ENCODE results near the gene KDM4D. TPM values are rescaled to one million over a fixed set of nuclear protein-coding genes. Genes with fewer than 3 reads are reported as not detected.

KDM4D gene
- polyA plus RNA-seq (0.48 to 1.2 TPM (median 1.1 TPM) in 3 replicates), polyA minus RNA-seq (0.73 to 1.6 TPM (median 1.1 TPM) in 3 replicates)
- polyA plus RNA-seq (2011; ENCODE audit: low read depth): 0.17 TPM
- 0.90 and 1.0 TPM in 2 replicates for polyA plus RNA-seq (2011; cell fraction: cytosol; rRNA removed)
- polyA plus RNA-seq (2011; cell fraction: nucleus; rRNA removed): 1.5 and 1.8 TPM in 2 replicates
- polyA plus RNA-seq (2012; ENCODE audit: low replicate concordance): 0.69 and 0.77 TPM in 2 replicates
- polyA minus RNA-seq (2011; cell fraction: cytosol; rRNA and poly(A)+ RNA removed): 3.3 TPM
- polyA minus RNA-seq (2011; cell fraction: nucleus; rRNA and poly(A)+ RNA removed): 1.4 and 1.9 TPM in 2 replicates

- FAIRE-seq: peak; percentile 76
These were observed at the start of gene KDM4D, which contains the start of gene CWC15 for GRCh38 chr11:94973099-94973968. KDM4D (plus strand) TSS chr11:94973709; CDS start chr11:94997373, 23,664 bp downstream. CWC15 (minus strand) TSS chr11:94973556; CDS start chr11:94972185, 1,371 bp downstream.

GRCh38 chr11:94924171-94924572 lies 49.3 kb upstream of the KDM4D start:
- DNase-seq (ENCODE audit: low read depth, low spot score) (no peak), FAIRE-seq (no peak)
- no peak overlapping the region for H3K4me3 ChIP-seq (ENCODE audit: control insufficient read depth in 2 of 3, extremely low read depth in 1 of 3, insufficient read depth in 2 of 3, low read depth in 1 of 3, low read length in 3 of 3)
- H3K9ac ChIP-seq (ENCODE audit: control insufficient read depth, extremely low read depth, insufficient read depth, low read length): no peak overlapping the region
- no peaks in the 10 kb centered on the region for H3K9me1 ChIP-seq (ENCODE audit: control insufficient read depth, extremely low read depth, insufficient read depth, low read length)
- no peaks in the 10 kb centered on the region for H3K9me3 ChIP-seq (ENCODE audit: control insufficient read depth, low read depth, low read length)
- H3K27ac ChIP-seq (ENCODE audit: control insufficient read depth, insufficient read depth, low read length): no peak overlapping the region
- H3K36me3 ChIP-seq (ENCODE audit: control insufficient read depth in 2 of 2, extremely low read depth in 1 of 2, insufficient read depth in 2 of 2, low read length in 2 of 2): no peaks in the 10 kb centered on the region
- H3K4me2 ChIP-seq (ENCODE audit: control insufficient read depth, extremely low read depth, insufficient read depth, low read depth, low read length): no peak overlapping the region
- H3K4me1 ChIP-seq (ENCODE audit: control insufficient read depth, extremely low read depth, insufficient read depth, low read length): no peaks in the 10 kb centered on the region
- dilution Hi-C loops (cut with MboI; ENCODE audit: extremely low pct_ligation_motif_present, low sequenced_read_pairs): no loop called here
- no peaks in the 10 kb centered on the region for H4K20me1 ChIP-seq (ENCODE audit: control insufficient read depth, extremely low read depth, insufficient read depth, low read length)
- no peak for TF ChIP-seq CTCF (optimal IDR thresholded peaks at IDR 0.05 in 1 of 3, IDR thresholded peaks at IDR 0.05 in 1 of 3, conservative IDR thresholded peaks at IDR 0.05 in 1 of 3; ENCODE audit: extremely low read depth in 1 of 3, insufficient read depth in 2 of 3, low read length in 3 of 3)
- no peak for TF ChIP-seq EZH2 (IDR thresholded peaks at IDR 0.05; ENCODE audit: low read length)
- no peak overlapping the region for H2AFZ ChIP-seq (ENCODE audit: control insufficient read depth, low read length)
- H3K27me3 ChIP-seq (ENCODE audit: control insufficient read depth, extremely low read depth, insufficient read depth, low read length): no peaks in the 10 kb centered on the region
- no peaks in the 10 kb centered on the region for H3K79me2 ChIP-seq (ENCODE audit: control insufficient read depth, insufficient read depth, low read length)

More at GRCh38 chr11:94973099-94973968, at the start of gene KDM4D, which contains the start of gene CWC15:
- H3K9me3 ChIP-seq (ENCODE audit: control insufficient read depth, low read depth, low read length): no peaks in the 10 kb centered on the region
- TF ChIP-seq CTCF (optimal IDR thresholded peaks at IDR 0.05 in 1 of 3, IDR thresholded peaks at IDR 0.05 in 1 of 3, conservative IDR thresholded peaks at IDR 0.05 in 1 of 3; ENCODE audit: extremely low read depth in 1 of 3, insufficient read depth in 2 of 3, low read length in 3 of 3): no peak
- no peak for TF ChIP-seq EZH2 (IDR thresholded peaks at IDR 0.05; ENCODE audit: low read length)
- peak within 1 kb of the TSS; percentile 99 for H2AFZ ChIP-seq (ENCODE audit: control insufficient read depth, low read length)
- peaks cover 5 to 11% of the 10 kb centered on the region in 2 experiments for H3K36me3 ChIP-seq (ENCODE audit: control insufficient read depth in 2 of 2, extremely low read depth in 1 of 2, insufficient read depth in 2 of 2, low read length in 2 of 2)
- DNase-seq (ENCODE audit: low read depth, low spot score): peak; percentile 23
- peak within 1 kb of the TSS; percentile 91 to 97 (median 91) for H3K4me3 ChIP-seq (ENCODE audit: control insufficient read depth in 2 of 3, extremely low read depth in 1 of 3, insufficient read depth in 2 of 3, low read depth in 1 of 3, low read length in 3 of 3)
- no peaks in the 10 kb centered on the region for H3K9me1 ChIP-seq (ENCODE audit: control insufficient read depth, extremely low read depth, insufficient read depth, low read length)
- peak within 1 kb of the TSS; percentile 93 for H3K9ac ChIP-seq (ENCODE audit: control insufficient read depth, extremely low read depth, insufficient read depth, low read length)
- dilution Hi-C loops (cut with MboI; ENCODE audit: extremely low pct_ligation_motif_present, low sequenced_read_pairs): no loop called here
- peak within 1 kb of the TSS; percentile 85 for H3K27ac ChIP-seq (ENCODE audit: control insufficient read depth, insufficient read depth, low read length)
- H3K4me2 ChIP-seq (ENCODE audit: control insufficient read depth, extremely low read depth, insufficient read depth, low read depth, low read length): peak within 1 kb of the TSS; percentile 83
- H3K27me3 ChIP-seq (ENCODE audit: control insufficient read depth, extremely low read depth, insufficient read depth, low read length): no peaks in the 10 kb centered on the region
- peaks cover 5% of the 10 kb centered on the region for H3K4me1 ChIP-seq (ENCODE audit: control insufficient read depth, extremely low read depth, insufficient read depth, low read length)
- H4K20me1 ChIP-seq (ENCODE audit: control insufficient read depth, extremely low read depth, insufficient read depth, low read length): no peaks in the 10 kb centered on the region
- peaks cover 18% of the 10 kb centered on the region for H3K79me2 ChIP-seq (ENCODE audit: control insufficient read depth, insufficient read depth, low read length)

Data from keratinocyte (primary cell).